IMR-90 (cell line): ENCODE measurements around the gene CBX6. TPM values are rescaled to one million over a fixed set of nuclear protein-coding genes. Genes with fewer than 3 reads are reported as not detected.

Experiments
- ATAC-seq: fragments of 200-7000 bp; cut with Tn5 transposase; 2 replicates; pipeline ENCODE4 v1.9.1; 2020; ENCODE audit warnings: low read depth, mild to moderate bottlenecking, moderate library complexity
- BruUV-seq: library from RNA; stranded (reverse); fragments of 400-500 nt; replicated peaks from 2 replicates; lab custom pipeline; 2021; lab: Mats Ljungman, UMichigan
- CTCF ChIA-PET: fragments of 300-600 bp; formaldehyde crosslinking; extraction: SDS; loops from one replicate; lab custom pipeline; 2021; ENCODE audit warnings: antibody characterized with exemption; lab: Yijun Ruan, JAX
- POLR2A ChIA-PET: fragments of 300-600 bp; sonication (Branson Sonifier 250); formaldehyde crosslinking; loops from one replicate; lab custom pipeline; 2022; ENCODE audit warnings: antibody characterized with exemption; ENCODE audit not compliant: unreplicated experiment; lab: Charles Lee
- DNase-seq: peaks from one replicate; pipeline ENCODE4 v3.0.0; 2013
- H2AFZ ChIP-seq: replicated peaks from 2 replicates; pipeline ENCODE3; 2013; ENCODE audit warnings: low read length, mild to moderate bottlenecking; ENCODE audit not compliant: poor library complexity
- H2AK5ac ChIP-seq: 2 replicates; pipeline ENCODE4 v1.6.1; 2013; ENCODE audit warnings: low read depth, low read length, inconsistent platforms
- H2AK9ac ChIP-seq: replicated peaks from 2 replicates; pipeline ENCODE3; 2013; ENCODE audit warnings: mild to moderate bottlenecking, low read depth, low read length, moderate library complexity; ENCODE audit not compliant: poor library complexity
- H2BK120ac ChIP-seq: 2 replicates; pipeline ENCODE4 v1.6.1; 2013; ENCODE audit warnings: low read depth, low read length, inconsistent platforms
- H2BK15ac ChIP-seq: 3 replicates; pipeline ENCODE4 v1.6.1; 2013; ENCODE audit warnings: low read depth, low read length, inconsistent platforms
- H2BK20ac ChIP-seq: 2 replicates; pipeline ENCODE4 v1.6.1; 2013; ENCODE audit warnings: low read depth, mild to moderate bottlenecking, inconsistent platforms, low read length, moderate library complexity
- H2BK5ac ChIP-seq: 2 replicates; pipeline ENCODE4 v1.6.1; 2013; ENCODE audit warnings: mild to moderate bottlenecking, low read depth, low read length, inconsistent platforms; ENCODE audit not compliant: poor library complexity, severe bottlenecking
- H3K14ac ChIP-seq: replicated peaks from 2 replicates; pipeline ENCODE4 v1.6.1; 2013; ENCODE audit warnings: low read depth, low read length, inconsistent platforms
- H3K18ac ChIP-seq: 2 replicates; pipeline ENCODE4 v1.6.1; 2013; ENCODE audit warnings: low read depth, low read length, control low read depth
- H3K23ac ChIP-seq: 2 replicates; pipeline ENCODE4 v1.6.1; 2013; ENCODE audit warnings: low read depth, low read length, inconsistent platforms
- H3K27ac ChIP-seq: 2 replicates; pipeline ENCODE4 v1.5.1; 2013; ENCODE audit warnings: mild to moderate bottlenecking, control low read depth, low read length; ENCODE audit not compliant: insufficient read depth
- H3K27me3 ChIP-seq: 2 replicates; pipeline ENCODE4 v1.6.1; 2013; ENCODE audit warnings: low read length; ENCODE audit not compliant: control insufficient read depth, insufficient read depth
- H3K36me3 ChIP-seq: 2 replicates; pipeline ENCODE4 v1.6.1; 2013; ENCODE audit warnings: low read length, mixed read lengths; ENCODE audit not compliant: control insufficient read depth, insufficient read depth
- H3K4ac ChIP-seq: 2 replicates; pipeline ENCODE4 v1.6.1; 2013; ENCODE audit warnings: low read depth, low read length, inconsistent platforms
- H3K4me1 ChIP-seq: 2 replicates; pipeline ENCODE4 v1.6.1; 2013; ENCODE audit warnings: low read length, mixed read lengths; ENCODE audit not compliant: control insufficient read depth, insufficient read depth
- H3K4me2 ChIP-seq: 2 replicates; pipeline ENCODE4 v1.6.1; 2013; ENCODE audit warnings: low read depth, mild to moderate bottlenecking, control low read depth, low read length, moderate library complexity
- H3K4me3 ChIP-seq: 2 replicates; pipeline ENCODE4 v1.5.1; 2013; ENCODE audit warnings: low read depth, mild to moderate bottlenecking, control low read depth, low read length, moderate library complexity; ENCODE audit not compliant: insufficient read depth
- H3K56ac ChIP-seq: 2 replicates; pipeline ENCODE4 v1.6.1; 2013; ENCODE audit warnings: low read length, inconsistent platforms; ENCODE audit not compliant: insufficient read depth; ENCODE audit errors: extremely low read depth
- H3K79me1 ChIP-seq, 2 experiments: 2 replicates each; pipeline ENCODE4 v1.6.1; 2013; ENCODE audit warnings: low read length in 2 of 2, inconsistent platforms in 1 of 2, low read depth in 1 of 2
- H3K9ac ChIP-seq: 2 replicates; pipeline ENCODE4 v1.6.1; 2013; ENCODE audit warnings: low read depth, low read length, control low read depth
- H3K9me1 ChIP-seq: 2 replicates; pipeline ENCODE4 v1.6.1; 2013; ENCODE audit warnings: low read length, inconsistent platforms; ENCODE audit not compliant: insufficient read depth
- H3K9me3 ChIP-seq: 2 replicates; pipeline ENCODE4 v1.6.1; 2013; ENCODE audit warnings: low read length; ENCODE audit not compliant: control insufficient read depth, insufficient read depth
- H4K20me1 ChIP-seq: 2 replicates; pipeline ENCODE4 v1.6.1; 2013; ENCODE audit warnings: low read length, inconsistent platforms; ENCODE audit not compliant: insufficient read depth
- H4K5ac ChIP-seq: 2 replicates; pipeline ENCODE4 v1.6.1; 2013; ENCODE audit warnings: mild to moderate bottlenecking, low read depth, low read length, control low read depth
- H4K8ac ChIP-seq, 2 experiments: 2 replicates each; pipeline ENCODE4 v1.6.1; 2013; ENCODE audit warnings: low read depth in 2 of 2, low read length in 2 of 2, control low read depth in 1 of 2, inconsistent platforms in 1 of 2
- H4K91ac ChIP-seq: 2 replicates; pipeline ENCODE4 v1.6.1; 2013; ENCODE audit warnings: low read depth, low read length, inconsistent platforms; ENCODE audit not compliant: insufficient read depth
- BHLHE40 ChIP-seq: fragments of 150-350 bp; IDR thresholded peaks from 2 replicates; pipeline ENCODE4 v1.6.1; 2016; ENCODE audit warnings: mild to moderate bottlenecking, low read depth, low read length
- FOS ChIP-seq: fragments of 150-350 bp; IDR thresholded peaks from 2 replicates; pipeline ENCODE4 v1.6.1; 2016; ENCODE audit warnings: low read depth, low read length
- WGBS, 2 experiments: methylation state at CpG; one replicate each; pipeline versions ENCODE4 v1.1.5 to v1.1.7; 2013; ENCODE audit warnings: missing lambda C conversion rate in 2 of 2; ENCODE audit not compliant: insufficient read length in 1 of 2; ENCODE audit errors: extremely low coverage in 2 of 2; 5-methylcytosine and 5-hydroxymethylcytosine counted together
- dilution Hi-C: fragments of 300-500 bp; cut with HindIII; formaldehyde crosslinking; loops from one replicate; pipeline ENCODE4 v1.14.3; 2018; ENCODE audit warnings: low sequenced_read_pairs; ENCODE audit not compliant: unreplicated experiment
- in situ Hi-C: fragments of 300-500 bp; cut with MboI; formaldehyde crosslinking; loops from 3 replicates; pipeline ENCODE4 v1.14.3; 2019; ENCODE audit warnings: low sequenced_read_pairs, inconsistent platforms, mixed read lengths
- intact Hi-C: fragments of 100-400 bp; cut with micrococcal nuclease; formaldehyde crosslinking; loops from 2 replicates; pipeline ENCODE4 v1.10.0; 2022
- polyA plus RNA-seq, 3 experiments: library from polyadenylated mRNA; depleted of rRNA; stranded (reverse); fragments of >200 nt; gene quantifications; 2 replicates each; pipeline ENCODE4 v1.2.3, GENCODE V29; 2012; ENCODE audit warnings: low replicate concordance in 1 of 3
- total RNA-seq: library from RNA; depleted of rRNA; stranded (reverse); fragments of >200 nt; gene quantifications from 2 replicates; pipeline ENCODE4 v1.2.3, GENCODE V29; 2012

The CBX6 gene
- total and polyA plus RNA-seq, 2 of the 4 experiments (the other 2 are of a cell fraction), result 15.2 to 19.0 TPM

- Histone ChIP-seq H4K8ac (no peak overlapping the region), H2AK9ac (no peak overlapping the region), H3K36me3 (no peaks in the 10 kb centered on the region), H2BK5ac (no peak overlapping the region), H2BK15ac (no peak overlapping the region), H3K27me3 (peaks cover 53% of the 10 kb centered on the region), H3K27ac (no peak overlapping the region), H3K14ac (no peak overlapping the region), H3K9ac (no peak overlapping the region), H4K20me1 (no peaks in the 10 kb centered on the region), H2AK5ac (no peak overlapping the region), H3K18ac (no peak overlapping the region), H3K56ac (no peak overlapping the region), H3K4me3 (no peak overlapping the region), H3K4me2 (no peak overlapping the region), H3K79me1 (no peaks in the 10 kb centered on the region), H3K23ac (no peak overlapping the region), H3K4me1 (no peaks in the 10 kb centered on the region), H2BK20ac (no peak overlapping the region), H4K5ac (no peak overlapping the region), H2AFZ (no peak overlapping the region), H4K91ac (no peak overlapping the region), H3K9me3 (no peaks in the 10 kb centered on the region), H2BK120ac (no peak overlapping the region), H3K4ac (no peak overlapping the region), H3K9me1 (no peaks in the 10 kb centered on the region)
- no TSS peak for BruUV-seq
- TF ChIP-seq BHLHE40 (no peak), FOS (no peak)
- in situ Hi-C loops, result no loop called here
- ATAC-seq (no peak), DNase-seq (no peak)
- 80% methylated on average over 2 of the region's 6 CpGs; no CpG with 5 or more reads in 1 of the 2 experiments for WGBS, 2 experiments
- intact Hi-C loops, result no loop called here
- POLR2A ChIA-PET, result no interaction called here
- dilution Hi-C loops, result no loop called here
- CTCF ChIA-PET, result no interaction called here
Observed at GRCh38 chr22:38817196-38817595, 54.8 kb downstream of the CBX6 start.
